ENCODE measurements around the gene ARHGAP33. TPM values are rescaled to one million over a fixed set of nuclear protein-coding genes. Genes with fewer than 3 reads are reported as not detected.

The ARHGAP33 gene
- total RNA-seq, 4 donors from 2014 or later = 3.3 to 11.2 (median 7.7) TPM

- H3K9me3 ChIP-seq = no peaks in the 10 kb centered on the region
- under 1% methylated on average over 30 of the region's 45 CpGs for WGBS
- intact Hi-C loops (cut with DNase I) = no loop called here
- peak; percentile 100 for DNase-seq (ENCODE audit: extremely low spot score)
- H3K4me3 ChIP-seq = peak within 1 kb of the TSS; percentile 73 to 90 (median 82)
- peak within 1 kb of the TSS; percentile 83 to 91 (median 85) for H3K27ac ChIP-seq (replicated peaks in 1 of 4)
- peaks cover 17 to 29% (median 23%) of the 10 kb centered on the region in 4 donors for H3K36me3 ChIP-seq
- H3K4me1 ChIP-seq = peaks cover 36 to 63% (median 53%) of the 10 kb centered on the region in 4 donors
- H3K27me3 ChIP-seq = no peaks in the 10 kb centered on the region
- peak in 2 of 3 experiments; percentile 12 to 44 for TF ChIP-seq CTCF (IDR thresholded peaks at IDR 0.05)
- peak; percentile 98 for TF ChIP-seq POLR2AphosphoS5 (IDR thresholded peaks at IDR 0.05)
- peak; percentile 82 for TF ChIP-seq POLR2A (IDR thresholded peaks at IDR 0.05; ENCODE audit: low read depth)
- no peak for TF ChIP-seq EP300 (IDR thresholded peaks at IDR 0.05)
Measured at GRCh38 chr19:35748106-35749020, 27.0 kb upstream of the ARHGAP33 start, which contains the start of gene LIN37. LIN37 (plus strand) TSS chr19:35748576; CDS start chr19:35748725, 149 bp downstream.

GRCh38 chr19:35750167-35750566 is 25.2 kb upstream of the ARHGAP33 start:
- peaks cover 26 to 34% (median 32%) of the 10 kb centered on the region in 4 donors for H3K36me3 ChIP-seq
- H3K27ac ChIP-seq (replicated peaks in 1 of 4) = peak overlapping the region in 2 of 4 donors; percentile 48 to 91
- intact Hi-C loops (cut with DNase I) = no loop called here
- H3K4me1 ChIP-seq = peaks cover 33 to 65% (median 54%) of the 10 kb centered on the region in 4 donors
- WGBS = 92% methylated on average over 5 of the region's 5 CpGs
- H3K27me3 ChIP-seq = no peaks in the 10 kb centered on the region
- H3K4me3 ChIP-seq = no peak overlapping the region
- H3K9me3 ChIP-seq = no peaks in the 10 kb centered on the region
- TF ChIP-seq CTCF (IDR thresholded peaks at IDR 0.05) (no peak), EP300 (IDR thresholded peaks at IDR 0.05) (no peak), POLR2A (IDR thresholded peaks at IDR 0.05; ENCODE audit: low read depth) (no peak), POLR2AphosphoS5 (IDR thresholded peaks at IDR 0.05) (no peak)
- DNase-seq (ENCODE audit: extremely low spot score) = no peak

GRCh38 chr19:35751839-35752745 is 23.3 kb upstream of the ARHGAP33 start:
- intact Hi-C loops (cut with DNase I) = no loop called here
- H3K4me1 ChIP-seq = peaks cover 36 to 71% (median 60%) of the 10 kb centered on the region in 4 donors

More at GRCh38 chr19:35751839-35752745, 23.3 kb upstream of the ARHGAP33 start:
- 87% methylated on average over 11 of the region's 14 CpGs for WGBS
- H3K36me3 ChIP-seq = peaks cover 26 to 33% (median 30%) of the 10 kb centered on the region in 4 donors
- no peaks in the 10 kb centered on the region for H3K27me3 ChIP-seq
- peak overlapping the region in 2 of 4 donors; percentile 42 to 98 for H3K27ac ChIP-seq (replicated peaks in 1 of 4)
- H3K9me3 ChIP-seq = no peaks in the 10 kb centered on the region
- no peak for TF ChIP-seq POLR2AphosphoS5 (IDR thresholded peaks at IDR 0.05)
- no peak for TF ChIP-seq CTCF (IDR thresholded peaks at IDR 0.05)
- no peak for TF ChIP-seq POLR2A (IDR thresholded peaks at IDR 0.05; ENCODE audit: low read depth)
- no peak for TF ChIP-seq EP300 (IDR thresholded peaks at IDR 0.05)
- no peak overlapping the region for H3K4me3 ChIP-seq
- DNase-seq (ENCODE audit: extremely low spot score) = no peak

Data from esophagus muscularis mucosa (tissue), 4 donors.